DND-41 (cell line): ENCODE results near the gene CCDC13.

Experiments
- ATAC-seq: fragments of 200-7000 bp; cut with Tn5 transposase; 3 replicates; pipeline ENCODE4 v1.9.1; 2021; ENCODE audit warnings: low read depth; ENCODE audit not compliant: insufficient read depth
- DNase-seq: peaks from one replicate; pipeline ENCODE4 v3.0.0-alpha.2; 2020
- H2AFZ ChIP-seq: 2 replicates; pipeline ENCODE4 v1.6.0; 2012; ENCODE audit warnings: low read depth, low read length
- H3K27ac ChIP-seq: 2 replicates; pipeline ENCODE4 v1.5.1; 2012; ENCODE audit warnings: low read length, inconsistent platforms
- H3K27me3 ChIP-seq: fragments of 200-600 bp; sonication (generic); 2 replicates; pipeline ENCODE4 v1.6.0; 2012; ENCODE audit warnings: low read length, mild to moderate bottlenecking, inconsistent platforms; ENCODE audit not compliant: insufficient read depth, poor library complexity
- H3K36me3 ChIP-seq: 2 replicates; pipeline ENCODE4 v1.5.1; 2012; ENCODE audit warnings: low read length, inconsistent platforms; ENCODE audit not compliant: insufficient read depth
- H3K4me1 ChIP-seq: 2 replicates; pipeline ENCODE4 v1.5.1; 2012; ENCODE audit warnings: mild to moderate bottlenecking, low read length; ENCODE audit not compliant: insufficient read depth
- H3K4me2 ChIP-seq: 2 replicates; pipeline ENCODE4 v1.6.0; 2012; ENCODE audit warnings: mild to moderate bottlenecking, moderate library complexity, low read length, inconsistent platforms; ENCODE audit not compliant: insufficient read depth
- H3K4me3 ChIP-seq, 2 experiments: fragments of 200-600 bp in 1 of 2; shearing (Covaris generic) in 1 of 2; 2 replicates each; pipeline ENCODE4 v1.5.1; 2012 to 2016; ENCODE audit warnings: inconsistent platforms in 2 of 2, low read length in 2 of 2, mild to moderate bottlenecking in 2 of 2, low read depth in 1 of 2, moderate library complexity in 1 of 2
- H3K79me2 ChIP-seq: 2 replicates; pipeline ENCODE4 v1.6.0; 2012; ENCODE audit warnings: low read length, inconsistent platforms; ENCODE audit not compliant: insufficient read depth
- H3K9ac ChIP-seq: 2 replicates; pipeline ENCODE4 v1.6.0; 2012; ENCODE audit warnings: low read depth, mild to moderate bottlenecking, inconsistent platforms, low read length, moderate library complexity
- H3K9me3 ChIP-seq: 2 replicates; pipeline ENCODE4 v1.5.1; 2012; ENCODE audit warnings: low read length, moderate library complexity, mild to moderate bottlenecking, inconsistent platforms; ENCODE audit not compliant: insufficient read depth, severe bottlenecking
- H4K20me1 ChIP-seq: 2 replicates; pipeline ENCODE4 v1.6.0; 2012; ENCODE audit warnings: low read length; ENCODE audit not compliant: insufficient read depth
- EZH2 ChIP-seq: IDR thresholded peaks from 3 replicates; pipeline ENCODE4 v1.6.1; 2012; ENCODE audit warnings: borderline replicate concordance, low read depth, mild to moderate bottlenecking, moderate library complexity, low read length, inconsistent platforms; ENCODE audit not compliant: severe bottlenecking
- TF ChIP-seq, protein P1 (sequence below): IDR thresholded peaks from 2 replicates; pipeline ENCODE4 v1.5.1; 2012; ENCODE audit warnings: borderline replicate concordance, low read length, moderate library complexity, mild to moderate bottlenecking; ENCODE audit not compliant: poor library complexity, severe bottlenecking; ENCODE audit errors: extremely low read depth

CCDC13 gene

GRCh38 chr3:42733501-42734262 lies 39.4 kb downstream of the CCDC13 start:
- Histone ChIP-seq H3K36me3 (no peaks in the 10 kb centered on the region), H3K4me3 (no peak overlapping the region), H3K9me3 (no peaks in the 10 kb centered on the region), H3K4me1 (no peaks in the 10 kb centered on the region), H4K20me1 (no peaks in the 10 kb centered on the region), H2AFZ (no peak overlapping the region), H3K27ac (no peak overlapping the region), H3K27me3 (peaks cover 2% of the 10 kb centered on the region), H3K4me2 (no peak overlapping the region), H3K9ac (no peak overlapping the region), H3K79me2 (no peaks in the 10 kb centered on the region)
- TF ChIP-seq, protein P1, sequence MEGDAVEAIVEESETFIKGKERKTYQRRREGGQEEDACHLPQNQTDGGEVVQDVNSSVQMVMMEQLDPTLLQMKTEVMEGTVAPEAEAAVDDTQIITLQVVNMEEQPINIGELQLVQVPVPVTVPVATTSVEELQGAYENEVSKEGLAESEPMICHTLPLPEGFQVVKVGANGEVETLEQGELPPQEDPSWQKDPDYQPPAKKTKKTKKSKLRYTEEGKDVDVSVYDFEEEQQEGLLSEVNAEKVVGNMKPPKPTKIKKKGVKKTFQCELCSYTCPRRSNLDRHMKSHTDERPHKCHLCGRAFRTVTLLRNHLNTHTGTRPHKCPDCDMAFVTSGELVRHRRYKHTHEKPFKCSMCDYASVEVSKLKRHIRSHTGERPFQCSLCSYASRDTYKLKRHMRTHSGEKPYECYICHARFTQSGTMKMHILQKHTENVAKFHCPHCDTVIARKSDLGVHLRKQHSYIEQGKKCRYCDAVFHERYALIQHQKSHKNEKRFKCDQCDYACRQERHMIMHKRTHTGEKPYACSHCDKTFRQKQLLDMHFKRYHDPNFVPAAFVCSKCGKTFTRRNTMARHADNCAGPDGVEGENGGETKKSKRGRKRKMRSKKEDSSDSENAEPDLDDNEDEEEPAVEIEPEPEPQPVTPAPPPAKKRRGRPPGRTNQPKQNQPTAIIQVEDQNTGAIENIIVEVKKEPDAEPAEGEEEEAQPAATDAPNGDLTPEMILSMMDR, result no peak
- TF ChIP-seq EZH2, result no peak
- DNase-seq (no peak), ATAC-seq (no peak)

DNA sequence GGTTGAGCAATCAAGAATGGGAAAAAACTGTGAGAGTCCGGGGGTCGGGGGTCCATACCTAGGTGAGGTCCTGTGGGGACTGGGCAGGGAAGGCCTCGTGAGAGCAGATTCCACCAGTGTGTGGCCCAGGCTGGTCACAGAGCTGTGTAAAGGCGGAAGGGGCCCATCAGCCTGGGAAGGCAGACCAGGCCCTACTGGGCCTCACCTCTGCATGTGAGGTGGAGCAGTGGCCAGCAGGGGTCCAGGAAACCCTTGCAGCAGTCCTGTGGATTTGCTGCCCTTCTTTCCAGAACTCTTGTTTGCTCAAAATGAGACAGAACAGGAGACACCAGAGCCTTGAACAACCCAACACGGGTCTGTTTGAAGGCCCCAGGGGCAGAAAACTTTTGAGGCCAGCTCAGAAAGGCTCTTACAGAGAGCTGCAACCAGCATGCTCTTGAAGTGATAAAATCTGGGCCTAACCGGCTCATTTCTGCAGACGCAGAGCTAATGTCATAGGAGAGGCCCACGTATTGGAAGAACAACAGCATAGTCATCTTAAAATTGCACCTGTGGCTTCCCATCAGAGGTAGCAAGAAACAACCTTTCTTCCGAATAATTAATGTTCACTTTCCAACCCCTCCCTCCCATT lies 40.1 kb downstream of the CCDC13 start:
- DNase-seq (no peak), ATAC-seq (no peak)
- H2AFZ ChIP-seq, result no peak overlapping the region
- no peaks in the 10 kb centered on the region for H4K20me1 ChIP-seq
- no peaks in the 10 kb centered on the region for H3K36me3 ChIP-seq
- no peak overlapping the region for H3K27ac ChIP-seq
- peaks cover 3% of the 10 kb centered on the region for H3K27me3 ChIP-seq
- TF ChIP-seq, protein P1, result no peak
- no peak for TF ChIP-seq EZH2
- H3K4me1 ChIP-seq, result no peaks in the 10 kb centered on the region
- H3K4me3 ChIP-seq, result no peak overlapping the region
- no peak overlapping the region for H3K9ac ChIP-seq
- H3K4me2 ChIP-seq, result no peak overlapping the region
- no peaks in the 10 kb centered on the region for H3K79me2 ChIP-seq
- no peaks in the 10 kb centered on the region for H3K9me3 ChIP-seq

- Histone ChIP-seq H3K27ac (no peak overlapping the region), H3K9me3 (no peaks in the 10 kb centered on the region), H3K79me2 (no peaks in the 10 kb centered on the region), H3K4me1 (no peaks in the 10 kb centered on the region), H3K4me3 (no peak overlapping the region), H3K36me3 (no peaks in the 10 kb centered on the region), H3K4me2 (no peak overlapping the region), H2AFZ (no peak overlapping the region), H4K20me1 (no peaks in the 10 kb centered on the region), H3K27me3 (peaks cover 3% of the 10 kb centered on the region), H3K9ac (no peak overlapping the region)
- TF ChIP-seq, protein P1, result no peak
- no peak for TF ChIP-seq EZH2
- no peak for ATAC-seq
- DNase-seq, result no peak
Observed at GRCh38 chr3:42732196-42732828, 40.7 kb downstream of the CCDC13 start.
